GM23338 (cell line): Measurements from ENCODE around the gene PCGF3.

Source experiments
- CREB1 ChIP-seq: fragments of 250-450 bp; sonication (Bioruptor Pico); IDR thresholded peaks from 2 replicates; pipeline ENCODE4 v1.5.0; 2020; ENCODE audit warnings: low read depth, mild to moderate bottlenecking, moderate library complexity
- CTCF ChIP-seq, 2 experiments: fragments of 200-600 bp in 1 of 2; sonication (generic) in 1 of 2; conservative IDR thresholded peaks; 2 replicates each; pipeline versions ENCODE4 v1.5.1 to v1.6.1; 2016 to 2017; ENCODE audit warnings: antibody characterized with exemption in 2 of 2, low read depth in 2 of 2, mild to moderate bottlenecking in 2 of 2, moderate library complexity in 1 of 2
- EZH2 ChIP-seq: fragments of 200-600 bp; sonication (generic); IDR thresholded peaks from one replicate; pipeline ENCODE4 v1.8.0; 2017; ENCODE audit warnings: antibody characterized with exemption, mild to moderate bottlenecking, low read depth; ENCODE audit not compliant: unreplicated experiment
- EZH2phosphoT487 ChIP-seq: fragments of 200-600 bp; sonication (generic); IDR thresholded peaks from one replicate; pipeline ENCODE4 v1.8.1; 2018; ENCODE audit warnings: antibody characterized with exemption; ENCODE audit not compliant: unreplicated experiment
- JUNB ChIP-seq: IDR thresholded peaks from one replicate; pipeline ENCODE4 v1.6.1; 2016; ENCODE audit warnings: antibody characterized with exemption; ENCODE audit not compliant: unreplicated experiment
- POLR2AphosphoS5 ChIP-seq: IDR thresholded peaks from 2 replicates; pipeline ENCODE4 v1.6.1; 2016; ENCODE audit warnings: antibody characterized with exemption, low read depth
- REST ChIP-seq: IDR thresholded peaks from one replicate; pipeline ENCODE4 v1.6.1; 2018; ENCODE audit warnings: antibody characterized with exemption; ENCODE audit not compliant: unreplicated experiment

GRCh38 chr4:814312-814850 lies 108.7 kb downstream of the PCGF3 start:
- TF ChIP-seq REST (no peak), CTCF (conservative IDR thresholded peaks at IDR 0.05; ENCODE audit: low read depth in 2 of 2) (no peak), EZH2phosphoT487 (no peak), EZH2 (no peak), CREB1 (CRISPR knock-in tag) (no peak), POLR2AphosphoS5 (no peak), JUNB (no peak)
